Measurements from ENCODE around the gene RTTN.
"Not testable (repeated sequence)": the region's sequence is repeated elsewhere in the genome, so short reads cannot be mapped to it uniquely, and the experiment has no call there.

Gene RTTN

GRCh38 chr18:70149156-70149555, 56.3 kb downstream of the RTTN start:
- no peak for DNase-seq

DNA sequence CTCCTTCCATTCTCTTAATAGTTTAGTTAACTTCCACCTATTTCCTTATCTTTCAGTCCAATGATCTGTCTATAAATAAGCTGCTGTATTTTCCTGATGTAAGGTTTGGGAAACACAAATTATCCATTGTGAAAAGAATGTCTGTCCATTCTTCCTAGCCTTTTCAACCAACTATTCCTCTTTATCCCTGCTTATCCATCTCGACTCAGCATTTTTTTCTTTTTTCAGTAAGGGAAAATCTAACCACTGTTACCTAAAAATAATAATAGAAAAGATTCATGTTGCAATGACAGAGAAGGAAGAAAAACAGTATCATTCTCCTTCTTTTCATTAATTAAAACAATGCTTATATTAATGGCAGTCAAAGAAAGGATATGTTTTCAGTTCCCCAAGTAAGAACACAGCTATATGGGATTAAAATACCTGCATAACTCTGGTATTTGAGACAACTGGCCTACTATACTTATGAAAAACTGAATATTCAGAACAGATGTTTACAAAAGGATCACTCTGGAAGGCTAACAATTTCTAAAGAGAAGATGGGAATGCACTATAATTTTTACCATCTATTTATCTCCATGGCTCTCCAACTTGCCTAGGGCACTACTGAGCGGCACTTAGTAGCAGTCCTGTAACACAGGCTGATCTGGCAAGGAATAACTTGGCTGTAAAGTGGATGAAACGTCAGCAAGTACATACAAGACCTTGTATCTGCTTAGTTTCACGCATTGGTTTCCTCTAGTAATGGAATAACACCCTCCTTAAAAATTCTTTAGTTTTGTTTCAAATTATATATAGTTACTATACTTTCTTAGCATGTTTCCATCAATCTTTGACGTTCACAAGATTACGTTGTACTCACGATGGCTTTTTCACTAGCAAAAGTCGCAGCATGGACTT, 57.2 kb downstream of the RTTN start:
- DNase-seq = no peak

GRCh38 chr18:70146174-70146573, 59.3 kb downstream of the RTTN start:
- DNase-seq = no peak

DNA sequence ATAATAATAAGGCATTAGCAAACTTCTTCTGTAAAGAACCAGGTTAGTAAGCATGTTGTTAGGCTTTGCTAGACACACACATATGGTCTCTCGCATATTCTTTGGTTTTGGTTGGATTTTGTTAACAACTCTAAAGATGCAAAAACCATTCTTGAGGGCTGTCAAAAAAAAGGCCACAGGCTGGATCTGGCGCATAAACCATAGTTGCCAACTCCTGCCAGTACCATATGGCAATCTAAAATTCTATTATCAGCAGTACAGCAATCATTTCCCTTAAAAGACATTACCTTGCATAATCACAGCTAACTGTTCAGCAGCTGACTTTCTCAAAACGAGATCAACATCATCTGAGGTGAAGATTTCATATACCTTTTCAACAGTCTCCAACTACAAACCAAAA, 63.5 kb downstream of the RTTN start:
- no peak for DNase-seq

DNA sequence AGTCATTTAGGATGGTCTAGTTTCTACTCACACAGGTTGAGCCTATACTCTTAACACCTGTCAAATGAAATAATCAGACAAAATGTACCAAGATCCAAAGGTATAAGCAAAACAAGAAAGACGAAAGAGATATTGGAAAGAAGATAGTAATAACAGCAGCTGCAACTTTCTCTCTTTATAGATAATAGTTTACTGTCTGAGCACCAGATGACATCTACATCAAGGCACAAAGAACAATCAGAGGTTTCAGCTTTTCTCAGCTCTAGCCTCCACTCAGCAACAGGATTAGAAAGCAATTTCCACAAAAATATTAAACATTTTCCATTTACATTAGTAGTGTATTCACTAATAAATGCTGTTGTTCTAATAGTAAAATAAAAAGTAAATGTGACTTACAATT, 66.3 kb downstream of the RTTN start:
- no peak for DNase-seq

DNA sequence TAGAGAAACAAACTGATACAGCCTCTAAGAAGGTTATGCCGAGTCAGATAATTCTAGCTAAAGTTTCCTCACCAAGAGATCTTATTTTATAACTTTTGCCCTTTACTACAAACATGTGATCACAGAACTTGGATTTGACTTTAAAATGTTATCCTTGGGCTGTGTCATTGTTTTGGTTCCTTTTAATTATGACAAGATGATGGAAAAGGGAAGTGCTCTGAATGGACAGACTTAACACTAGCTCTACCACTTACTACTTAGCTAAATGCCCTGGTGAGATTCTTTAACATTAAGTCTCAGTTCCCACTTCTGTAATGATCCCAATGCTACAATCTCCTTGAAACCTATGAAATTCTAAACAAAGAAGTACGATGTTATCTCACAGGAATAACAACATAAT, 69.9 kb downstream of the RTTN start:
- DNase-seq = no peak

DNA sequence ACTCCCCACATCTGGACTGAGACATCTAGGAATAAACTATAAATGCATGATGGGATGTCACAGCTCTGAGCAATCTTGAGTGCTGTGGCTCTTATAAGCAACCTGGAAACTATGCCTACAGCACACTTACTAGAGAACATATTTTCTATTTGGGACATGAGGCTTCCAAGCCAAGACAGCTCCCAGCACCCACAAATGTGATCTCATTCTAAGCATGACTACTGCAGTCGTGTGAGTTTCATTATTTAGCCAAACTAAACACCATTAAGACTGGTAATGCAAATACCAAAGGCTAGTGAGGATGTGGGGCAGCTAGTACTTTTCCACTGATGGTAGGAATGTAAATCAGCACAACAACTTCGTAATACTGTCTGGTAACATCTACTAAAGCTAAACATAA, 72.5 kb downstream of the RTTN start:
- no peak for DNase-seq

DNA sequence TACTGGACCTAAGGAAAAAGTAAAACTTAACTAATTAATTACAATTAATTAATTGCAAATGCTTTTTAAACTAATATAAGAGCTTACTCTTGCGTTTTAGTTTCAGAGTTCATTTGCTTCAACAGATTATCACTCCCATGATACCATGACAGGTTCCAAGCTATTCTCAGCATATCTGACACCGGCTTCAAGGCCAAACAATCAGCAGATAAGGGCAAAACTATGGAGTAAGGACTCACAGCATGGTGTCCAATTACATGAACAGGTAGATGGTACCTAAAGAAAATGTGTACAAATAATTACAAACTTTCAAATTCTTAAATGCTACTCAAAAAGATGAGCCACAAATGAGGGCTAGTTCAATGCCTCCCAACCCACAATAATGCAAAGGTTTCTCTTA, 77.2 kb downstream of the RTTN start:
- no peak for DNase-seq

DNA sequence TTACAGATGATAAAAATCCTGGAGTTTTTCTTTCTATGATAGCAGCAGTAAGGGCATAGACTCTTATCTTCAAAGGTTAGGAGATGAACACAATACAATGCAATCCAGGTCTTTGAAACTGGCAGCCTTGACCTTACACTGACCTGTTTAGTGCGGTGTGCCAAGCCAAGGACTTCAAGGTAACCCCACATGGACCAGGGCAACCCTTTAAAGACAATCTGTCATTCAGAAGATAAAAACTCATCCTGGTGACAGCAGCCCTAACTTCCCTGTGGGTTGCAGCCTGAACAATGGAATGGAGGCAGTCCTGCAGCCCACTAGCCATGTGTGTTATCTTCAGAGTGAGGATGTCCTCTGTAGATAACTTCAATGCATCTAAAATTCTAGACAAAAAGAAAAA, 78.1 kb downstream of the RTTN start:
- no peak for DNase-seq

DNA sequence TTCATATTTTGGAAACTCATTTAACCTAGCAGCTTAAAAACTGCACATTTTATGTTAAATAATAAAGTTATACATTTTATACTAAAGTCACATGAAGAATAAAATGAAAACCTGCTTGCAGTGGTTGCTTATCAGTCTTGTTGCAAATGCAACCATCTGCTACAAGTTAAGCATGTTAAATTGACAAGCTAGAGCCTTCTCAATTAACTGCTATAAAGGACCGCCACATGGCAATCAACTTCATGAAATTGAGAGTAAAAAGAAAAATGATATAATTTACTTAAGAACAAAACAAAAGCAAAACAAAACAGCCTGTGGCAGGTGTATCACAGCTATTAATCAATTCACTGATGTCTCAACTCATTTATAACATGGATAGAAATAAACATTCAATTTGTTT, 78.7 kb downstream of the RTTN start:
- DNase-seq = no peak

- no peak for DNase-seq
These were observed 81.3 kb downstream of the RTTN start for GRCh38 chr18:70124139-70124538.

- no peak for DNase-seq
These were observed 83.6 kb downstream of the RTTN start for GRCh38 chr18:70121842-70122241.

DNA sequence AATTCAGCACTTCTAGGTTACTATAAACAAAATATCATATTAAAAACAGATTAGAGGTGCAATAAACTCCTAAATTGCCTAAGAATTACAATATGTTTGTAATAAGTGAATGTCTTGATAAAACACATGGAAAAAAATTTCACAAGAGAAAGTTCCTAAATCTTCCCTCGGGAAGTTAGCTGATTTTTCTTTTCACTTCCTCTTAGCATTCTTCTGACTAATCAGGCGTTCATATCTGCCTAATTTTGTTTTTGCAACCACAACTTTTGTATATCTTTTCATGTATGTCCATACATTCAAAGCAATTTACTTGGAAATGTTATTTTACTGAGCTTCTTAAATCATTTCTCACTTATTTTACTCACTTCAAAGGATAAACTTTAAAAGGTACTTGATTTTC, 88.5 kb downstream of the RTTN start:
- DNase-seq = no peak

DNA sequence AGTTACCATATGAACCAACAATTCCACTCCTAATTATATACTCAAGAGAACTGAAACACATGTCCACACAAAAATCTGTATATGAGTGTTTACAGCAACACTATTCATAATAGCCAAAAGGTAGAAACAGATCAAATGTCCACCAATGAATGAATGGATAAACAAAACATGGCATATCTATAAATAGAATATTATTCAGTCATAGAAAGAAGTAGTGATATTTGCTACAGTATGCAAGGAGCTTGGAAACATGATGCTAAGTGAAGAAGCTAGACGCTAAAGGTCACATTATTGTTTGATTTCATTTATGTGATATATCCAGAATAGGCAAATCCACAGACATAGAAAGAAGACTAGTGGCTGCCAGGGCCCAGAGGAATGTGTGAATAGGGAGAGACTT, 92.0 kb downstream of the RTTN start:
- DNase-seq = no peak

DNA sequence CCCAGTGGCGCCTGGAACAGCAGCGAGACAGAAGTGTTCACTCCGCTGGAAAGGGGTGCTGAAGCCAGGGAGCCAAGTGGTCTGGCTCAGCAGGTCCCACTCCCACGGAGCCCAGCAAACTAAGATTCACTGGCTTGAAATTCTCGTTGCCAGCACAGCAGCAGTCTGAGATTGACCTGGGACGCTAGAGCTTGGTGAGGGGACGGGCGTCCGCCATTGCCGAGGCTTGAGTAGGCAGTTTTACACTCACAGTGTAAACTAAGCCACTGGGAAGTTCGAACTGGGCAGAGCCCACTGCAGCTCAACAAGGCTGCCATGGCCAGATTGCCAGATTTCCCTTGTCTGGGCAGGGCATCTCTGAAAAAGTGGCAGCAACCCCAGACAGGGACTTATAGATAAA, 94.8 kb downstream of the RTTN start:
- no peak for DNase-seq

- no peak for DNase-seq
These were observed 98.4 kb downstream of the RTTN start for GRCh38 chr18:70107091-70107490.

DNA sequence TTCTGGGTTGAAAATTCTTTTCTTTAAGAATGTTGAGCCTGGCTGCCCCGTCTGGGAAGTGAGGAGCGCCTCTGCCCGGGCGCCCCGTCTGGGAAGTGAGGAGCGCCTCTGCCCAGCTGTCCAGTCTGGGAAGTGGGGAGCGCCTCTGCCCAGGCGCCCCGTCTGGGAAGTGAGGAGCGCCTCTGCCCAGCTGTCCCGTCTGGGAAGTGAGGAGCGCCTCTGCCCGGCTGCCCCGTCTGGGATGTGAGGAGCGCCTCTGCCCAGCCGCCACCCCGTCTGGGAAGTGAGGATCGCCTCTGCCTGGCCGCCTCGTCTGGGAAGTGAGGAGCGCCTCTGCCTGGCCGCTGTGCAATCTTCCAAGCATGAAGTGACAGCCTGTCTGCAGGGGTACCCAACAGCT, 102.6 kb downstream of the RTTN start:
- DNase-seq = not testable (repeated sequence)

GRCh38 chr18:70089858-70090257, 115.6 kb downstream of the RTTN start:
- DNase-seq = no peak

DNA sequence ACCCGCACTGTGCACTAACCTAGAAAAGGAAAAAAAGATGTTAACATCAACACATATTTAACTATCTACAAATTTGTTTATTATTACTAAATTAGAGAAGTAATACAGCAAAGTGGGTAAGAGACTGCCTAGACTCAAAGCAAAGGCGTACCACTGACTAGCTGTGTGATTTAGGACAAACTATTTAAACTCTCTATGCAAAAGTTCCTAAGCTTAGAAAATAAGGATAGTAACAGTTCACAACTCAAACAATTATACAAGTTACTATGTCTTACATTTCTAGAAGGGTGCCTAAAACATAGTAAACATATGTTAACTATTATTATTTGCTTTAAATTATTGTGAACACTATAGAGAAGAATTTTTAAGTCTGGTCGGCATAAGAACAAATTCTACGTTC, 119.4 kb downstream of the RTTN start:
- DNase-seq = no peak

GRCh38 chr18:70085641-70086040, 119.8 kb downstream of the RTTN start:
- no peak for DNase-seq

GRCh38 chr18:70082430-70082829, 123.1 kb downstream of the RTTN start:
- DNase-seq = no peak

DNA sequence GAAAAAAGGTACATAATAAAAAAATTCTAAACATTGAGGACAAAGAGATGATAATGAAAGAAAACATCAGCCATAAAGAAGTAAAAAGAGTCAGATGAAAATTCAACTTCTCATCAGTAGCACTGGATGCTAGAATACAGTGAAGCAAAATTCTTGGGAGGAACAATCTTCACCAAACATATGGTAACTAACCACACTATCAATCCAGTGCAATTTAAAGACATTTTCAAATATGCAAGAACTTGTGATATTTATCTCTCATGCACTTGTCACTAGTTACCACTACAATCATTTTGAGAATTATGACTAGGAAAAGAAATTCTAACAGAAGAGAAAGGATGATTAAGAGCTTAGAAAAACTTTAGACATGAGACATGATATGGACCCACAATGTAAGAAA, 127.4 kb downstream of the RTTN start:
- DNase-seq = no peak

DNA sequence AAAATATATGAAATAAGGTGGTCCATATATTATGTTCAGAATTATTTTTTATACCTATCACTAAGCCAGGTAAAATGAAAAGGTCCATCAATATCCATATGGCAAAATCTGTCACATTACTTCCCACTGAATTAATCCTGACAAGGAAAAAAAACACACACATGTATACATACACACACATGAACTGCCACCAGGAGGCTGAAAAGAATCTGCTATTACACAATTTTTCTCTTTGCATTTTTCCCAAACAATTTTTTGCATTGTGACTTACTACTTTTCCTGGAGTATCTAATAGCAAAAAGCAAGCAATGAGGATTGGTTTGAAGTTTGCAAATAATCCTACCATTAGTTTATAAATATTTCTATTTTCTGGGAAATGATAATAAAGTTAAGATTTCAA, 129.6 kb downstream of the RTTN start:
- no peak for DNase-seq

DNA sequence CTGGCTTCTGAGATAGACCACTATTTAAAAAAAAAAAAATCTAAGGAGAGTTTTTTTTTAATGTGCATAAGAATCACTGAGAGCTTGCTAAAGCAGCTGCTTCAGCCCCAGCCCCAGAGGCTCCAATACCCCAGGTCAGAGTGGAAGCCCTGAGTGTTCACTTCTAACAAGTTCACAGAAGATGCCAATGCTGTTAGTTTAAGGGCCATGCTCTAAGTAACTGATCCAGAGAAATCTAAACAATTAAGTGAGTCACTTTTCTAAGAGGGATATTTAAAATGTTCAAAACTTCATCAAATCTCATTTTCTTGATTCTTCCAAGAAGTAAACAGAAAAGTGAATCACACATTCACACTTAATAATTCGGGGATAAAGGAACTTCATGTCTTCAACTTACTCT, 131.4 kb downstream of the RTTN start:
- no peak for DNase-seq

DNA sequence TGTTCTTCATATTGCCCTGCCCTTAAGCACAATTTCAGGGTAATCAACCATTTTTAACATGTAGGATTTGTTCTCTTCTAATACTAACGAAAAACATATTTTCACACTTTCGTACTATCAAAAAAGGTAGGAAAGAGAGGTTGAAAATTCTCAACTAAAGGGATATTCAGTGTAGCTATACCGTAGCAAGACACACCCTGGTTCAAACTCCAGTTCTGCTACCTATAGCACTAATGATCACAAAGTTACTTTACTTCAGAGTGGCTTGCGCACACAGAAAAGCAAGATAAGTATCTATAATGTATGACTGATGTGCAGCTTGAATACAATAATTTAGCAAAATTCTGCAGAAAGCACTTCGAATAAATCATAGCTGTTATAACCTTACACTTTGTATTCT, 132.1 kb downstream of the RTTN start:
- DNase-seq = no peak

All from activated T-cell treated with anti-CD3 and anti-CD28 coated beads for 4 hours (primary cell).